ENCODE results near the gene COL24A1.
A peak's percentile ranks its signal among the peaks of the same experiment; 100 is the strongest.
"Not testable (repeated sequence)": the region's sequence is repeated elsewhere in the genome, so short reads cannot be mapped to it uniquely, and the experiment has no call there.

The COL24A1 gene

DNA sequence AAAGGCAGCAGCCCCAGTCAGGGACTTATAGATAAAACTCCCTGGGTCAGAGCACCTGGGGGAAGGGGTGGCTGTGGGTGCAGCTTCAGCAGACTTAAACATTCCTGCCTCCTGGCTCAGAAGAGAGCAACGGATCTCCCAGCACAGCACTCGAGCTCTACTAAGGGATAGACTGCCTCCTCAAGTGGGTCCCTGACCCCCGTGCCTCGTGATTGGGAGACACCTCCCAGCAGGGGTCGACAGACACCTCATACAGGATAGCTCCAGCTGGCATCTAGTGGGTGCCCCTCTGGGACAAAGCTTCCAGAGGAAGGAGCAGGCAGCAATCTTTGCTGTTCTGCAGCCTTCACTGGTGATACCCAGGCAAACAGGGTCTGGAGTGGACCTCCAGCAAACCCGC lies 84.1 kb downstream of the COL24A1 start:
- not testable (repeated sequence) for DNase-seq (ENCODE audit: low spot score)

DNA sequence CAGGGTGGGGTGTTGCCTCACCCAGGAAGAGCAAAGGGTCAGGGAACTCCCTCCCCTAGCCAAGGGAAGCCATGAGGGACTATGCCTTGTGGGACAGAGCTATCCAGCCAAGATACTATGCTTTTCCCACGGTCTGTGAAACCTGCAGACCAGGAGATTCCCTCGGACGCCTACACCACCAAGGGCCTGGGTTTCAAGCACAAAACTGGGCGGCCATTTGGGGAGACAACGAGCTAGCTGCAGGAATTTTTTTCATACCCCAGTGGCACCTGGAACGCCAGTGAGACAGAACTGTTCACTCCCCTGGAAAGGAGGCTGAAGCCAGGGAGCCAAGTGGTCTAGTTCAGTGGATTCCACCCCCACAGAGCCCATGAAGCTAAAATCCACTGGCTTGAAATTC lies 84.7 kb downstream of the COL24A1 start:
- DNase-seq (ENCODE audit: low spot score), result not testable (repeated sequence)

DNA sequence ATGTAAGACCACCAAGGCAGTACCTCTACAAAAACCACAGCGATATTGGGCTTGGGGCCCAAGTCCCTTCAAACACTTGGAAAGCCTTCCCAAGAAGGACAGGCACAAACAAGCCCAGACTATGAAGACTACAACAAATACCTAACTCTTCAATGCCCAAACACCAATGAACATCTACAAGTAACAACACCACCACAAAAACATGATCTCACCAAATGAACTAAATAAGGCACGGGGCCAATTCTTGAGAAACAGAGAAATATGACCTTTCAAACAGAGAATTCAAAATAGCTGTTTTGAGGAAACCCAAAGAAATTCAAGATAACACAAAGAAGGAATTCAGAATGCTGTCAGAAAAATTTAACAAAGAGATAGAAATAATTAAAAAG lies 86.8 kb downstream of the COL24A1 start:
- DNase-seq (ENCODE audit: low spot score), result no peak

DNA sequence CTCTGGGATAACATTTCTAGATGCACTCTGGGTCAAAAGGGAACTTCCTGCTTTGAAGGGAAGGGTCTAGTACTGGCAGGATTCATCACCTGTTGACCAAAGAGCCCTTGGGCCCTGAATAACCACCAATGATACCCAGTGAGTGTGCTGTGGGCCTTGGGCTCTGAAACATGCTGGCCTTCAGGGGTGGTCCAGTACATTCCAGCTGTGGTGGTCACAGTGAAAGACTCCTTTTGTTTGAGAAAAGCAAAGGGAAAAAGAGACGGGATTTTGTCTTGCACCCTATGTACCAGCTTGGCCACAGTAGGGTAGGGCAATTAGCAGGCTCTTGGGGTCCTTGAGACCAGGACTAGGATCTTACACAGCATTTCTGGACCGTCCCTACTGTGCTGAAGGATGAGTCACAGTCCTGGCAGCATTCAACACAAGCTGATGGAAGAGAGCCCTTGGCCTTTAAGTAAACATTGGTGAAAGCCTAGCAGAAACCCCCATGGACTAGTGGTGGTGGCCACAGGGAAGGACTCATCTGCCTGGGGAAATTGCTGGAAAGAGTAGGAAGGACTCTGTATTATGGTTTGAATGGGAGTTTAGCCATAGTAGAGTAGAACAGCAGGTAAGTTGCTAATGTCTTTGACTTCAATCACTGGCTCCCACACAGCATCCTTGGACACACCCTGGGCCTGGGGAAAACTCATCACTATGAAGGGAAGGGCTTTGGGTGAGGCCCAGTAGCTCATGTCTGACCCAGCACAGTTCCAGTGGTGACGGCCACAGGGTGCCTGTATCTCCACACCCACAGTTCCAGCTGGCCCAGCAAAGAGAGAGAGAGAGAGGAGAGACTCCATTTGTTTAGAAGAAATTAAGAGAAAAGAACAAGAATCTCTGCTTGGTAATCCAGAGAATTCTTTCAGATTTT lies 87.5 kb downstream of the COL24A1 start:
- no peak for DNase-seq (ENCODE audit: low spot score)

DNA sequence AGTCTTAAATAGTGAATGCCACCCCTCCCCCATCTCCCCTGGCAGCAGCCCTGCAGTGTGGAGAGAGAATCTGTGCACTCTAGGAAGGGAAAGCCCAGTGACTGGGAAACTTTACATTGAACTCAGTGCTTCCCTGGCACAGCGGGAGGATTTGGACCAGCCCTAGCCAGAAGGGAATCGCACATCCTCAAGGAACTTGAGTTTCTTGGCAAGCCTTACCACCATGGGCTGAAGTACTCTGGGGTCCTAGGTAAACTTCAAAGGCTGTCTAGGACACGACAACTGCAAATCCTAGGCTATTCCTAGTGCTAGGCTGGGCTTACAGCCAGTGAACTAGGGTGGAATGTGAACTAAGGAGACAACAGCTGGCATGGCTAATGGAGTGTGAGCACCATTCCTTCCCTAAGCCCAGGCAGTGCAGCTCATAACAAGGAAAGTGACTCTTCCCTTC lies 88.3 kb downstream of the COL24A1 start:
- DNase-seq (ENCODE audit: low spot score), result no peak

DNA sequence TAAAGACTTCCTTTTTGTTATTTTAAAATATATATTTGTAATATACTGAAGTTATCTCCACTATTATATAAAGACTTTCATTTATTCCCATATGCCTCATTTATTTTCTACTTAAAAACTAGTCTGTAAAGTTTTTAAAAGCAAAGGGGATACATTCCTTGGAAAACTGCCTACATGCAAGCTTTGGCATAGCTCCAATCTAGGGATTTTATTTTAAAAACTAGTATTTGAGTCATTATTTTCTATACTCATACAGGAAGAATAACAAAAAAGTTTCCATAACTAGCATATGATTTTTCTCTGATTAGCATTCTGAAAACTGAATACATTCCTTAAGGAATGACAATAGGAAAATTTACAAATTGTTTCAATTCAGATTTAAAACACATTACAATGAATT lies 88.9 kb downstream of the COL24A1 start:
- DNase-seq (ENCODE audit: low spot score), result no peak

DNA sequence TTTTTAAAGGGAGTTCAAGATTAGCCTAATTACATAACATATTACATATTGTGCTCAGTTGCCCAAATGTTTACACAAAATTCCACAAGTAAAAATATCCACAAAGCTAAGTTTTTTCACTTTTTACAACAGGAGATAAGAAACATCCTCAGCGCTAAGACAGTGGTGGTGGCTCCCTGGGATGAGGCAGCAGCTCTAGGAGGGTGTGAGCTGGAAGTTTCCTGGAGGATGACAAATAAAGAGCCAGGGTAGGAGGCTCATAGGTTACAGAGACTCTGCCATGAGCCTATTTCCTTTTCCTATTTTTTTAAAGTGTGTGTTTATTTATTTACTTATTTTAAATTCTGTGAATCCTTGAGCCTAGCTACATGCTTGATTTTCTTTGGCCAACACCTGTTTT lies 91.7 kb downstream of the COL24A1 start:
- DNase-seq (ENCODE audit: low spot score), result no peak

DNA sequence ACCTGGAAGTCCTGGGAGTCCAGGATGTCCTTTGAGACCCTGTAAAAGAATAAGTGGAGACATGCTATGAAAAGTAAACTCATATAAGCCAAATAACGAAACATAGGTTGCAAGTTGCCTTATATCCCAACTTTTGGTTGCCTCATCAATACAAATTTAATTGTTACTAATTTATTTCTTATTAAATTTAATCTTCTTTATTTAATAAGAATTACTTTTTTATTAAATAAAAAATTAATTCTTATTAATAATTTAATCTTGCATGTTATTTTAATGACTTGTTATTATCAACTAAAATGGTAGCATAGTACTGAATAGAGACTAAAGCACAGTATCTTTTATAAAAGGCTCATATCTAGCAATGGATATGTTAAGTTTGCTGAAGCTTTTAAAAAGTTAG lies 92.9 kb downstream of the COL24A1 start:
- DNase-seq (ENCODE audit: low spot score), result no peak

DNA sequence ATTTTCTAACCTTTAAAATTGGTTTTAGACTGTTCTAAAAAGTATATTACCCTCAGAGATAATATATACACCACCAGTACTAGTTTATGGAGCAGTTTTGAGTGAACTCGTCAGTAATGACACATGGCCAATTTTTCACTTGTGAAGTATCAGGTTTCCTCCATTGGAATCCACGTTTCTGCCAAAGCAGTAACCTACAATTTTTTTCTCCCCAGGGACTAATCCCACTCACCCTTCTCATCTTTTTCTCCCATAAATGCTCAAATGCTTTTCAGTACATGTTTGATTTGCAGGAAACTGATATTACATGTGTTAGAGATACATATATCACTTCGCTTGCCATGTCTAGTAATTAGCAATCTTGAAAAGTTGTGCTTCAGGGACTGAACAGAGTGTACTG lies 94.1 kb downstream of the COL24A1 start:
- DNase-seq (ENCODE audit: low spot score), result no peak

DNA sequence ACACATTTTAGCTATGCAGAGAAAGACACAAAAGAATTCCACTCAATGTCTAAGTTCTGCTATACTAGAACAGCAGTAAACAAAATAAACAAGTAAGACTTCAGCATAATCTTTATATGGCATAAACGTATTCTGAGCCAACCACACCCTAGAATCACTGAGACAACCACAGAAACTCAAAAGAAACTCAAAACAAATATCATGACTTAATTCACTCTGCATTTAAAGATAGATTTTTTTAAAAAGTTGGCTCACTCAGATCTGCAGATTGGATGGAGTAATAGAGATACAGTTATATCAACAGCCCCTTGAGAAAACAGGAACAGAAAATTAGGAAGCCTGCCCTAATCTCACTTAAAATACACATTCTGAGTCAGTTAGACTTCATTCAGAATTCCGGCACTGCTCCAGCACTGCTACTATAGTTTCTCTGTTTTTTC lies 95.0 kb downstream of the COL24A1 start:
- DNase-seq (ENCODE audit: low spot score), result no peak

DNA sequence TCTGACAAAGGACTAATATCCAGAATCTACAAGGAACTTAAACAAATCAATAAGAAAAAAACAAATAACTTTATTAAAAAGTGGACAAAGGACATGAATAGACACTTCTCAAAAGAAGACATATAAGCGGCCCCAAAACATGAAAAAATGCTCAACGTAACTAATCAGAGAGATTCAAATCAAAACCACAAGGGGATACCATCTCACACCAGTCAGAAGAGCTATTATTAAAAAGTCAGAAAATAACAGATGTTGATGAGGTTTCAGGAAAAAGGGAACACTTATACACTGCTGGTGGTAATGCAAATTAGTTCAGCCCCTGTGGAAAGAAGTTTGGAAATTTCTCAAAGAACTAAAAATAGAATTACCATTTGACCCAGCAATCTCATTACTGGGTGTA lies 102.2 kb downstream of the COL24A1 start:
- DNase-seq (ENCODE audit: low spot score), result no peak

DNA sequence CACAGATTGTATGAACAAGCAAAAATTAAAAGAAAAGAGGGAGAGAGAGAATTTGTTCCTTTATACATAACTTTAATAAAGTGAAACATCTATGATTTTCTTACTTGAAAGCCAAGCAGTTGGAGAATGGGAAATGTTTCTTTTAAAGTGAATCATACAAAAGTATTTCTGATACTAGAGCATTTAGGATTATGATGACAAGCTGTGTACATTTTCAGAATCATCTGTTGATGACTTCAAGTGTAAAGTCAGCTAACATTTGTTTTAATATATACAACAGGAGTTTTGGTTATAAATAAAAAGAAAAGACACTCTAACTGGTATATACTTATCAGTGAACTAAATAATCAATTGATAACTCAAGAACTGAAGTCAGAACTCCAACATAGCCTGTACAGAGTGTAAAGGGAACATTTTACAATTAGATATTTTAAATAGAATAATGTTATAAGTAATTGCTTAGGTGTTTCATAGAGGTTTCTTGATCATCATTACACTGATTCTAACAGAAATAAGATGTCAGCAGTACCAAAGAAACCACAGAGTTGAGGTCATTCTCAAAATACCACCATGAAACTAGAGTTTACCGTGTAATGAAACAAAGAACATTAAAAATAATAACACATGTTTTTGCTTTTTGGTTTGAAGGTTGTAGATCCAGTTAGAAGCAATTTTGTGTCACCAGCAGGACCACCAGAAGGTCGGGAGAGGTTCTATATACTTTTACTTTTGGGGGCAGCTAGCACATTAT lies 103.4 kb downstream of the COL24A1 start:
- DNase-seq (ENCODE audit: low spot score), result no peak

DNA sequence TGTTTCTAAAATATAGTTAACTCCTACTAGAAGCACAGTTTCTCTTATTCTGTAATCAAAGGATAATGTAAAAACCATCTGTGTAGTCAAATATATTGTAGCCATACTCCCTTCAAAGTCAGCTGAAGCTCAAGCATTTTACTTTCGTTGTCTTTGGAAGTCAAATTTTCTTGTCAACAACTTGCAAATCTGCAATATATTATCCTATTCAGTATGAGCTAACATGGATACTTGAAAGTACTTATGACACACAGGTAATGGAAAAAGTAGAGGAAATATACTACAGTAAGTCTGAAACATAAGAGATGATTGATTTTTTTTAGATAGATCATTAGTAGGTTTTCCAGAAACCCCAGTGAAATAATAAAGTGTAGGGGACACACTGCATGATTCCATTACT lies 121.5 kb downstream of the COL24A1 start:
- DNase-seq (ENCODE audit: low spot score), result no peak

DNA sequence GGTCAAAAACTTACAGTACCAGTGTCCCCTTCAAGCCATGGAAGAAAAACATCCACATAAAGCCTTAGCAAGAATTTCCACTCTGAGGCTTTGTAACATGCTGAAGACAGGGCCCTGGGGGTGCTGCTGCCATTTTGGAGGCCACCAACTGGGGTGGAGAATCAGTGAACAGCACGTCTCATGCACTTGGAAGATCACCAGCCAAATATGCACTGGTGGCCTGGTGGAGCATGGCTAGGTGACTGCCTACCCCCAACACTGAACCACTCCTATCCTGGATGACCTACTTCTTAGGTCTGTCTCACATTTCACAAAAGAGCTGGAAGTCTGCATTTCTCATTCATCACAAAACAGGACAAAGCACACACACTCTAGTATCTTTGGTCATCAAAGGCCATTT lies 126.4 kb downstream of the COL24A1 start:
- DNase-seq (ENCODE audit: low spot score), result no peak

DNA sequence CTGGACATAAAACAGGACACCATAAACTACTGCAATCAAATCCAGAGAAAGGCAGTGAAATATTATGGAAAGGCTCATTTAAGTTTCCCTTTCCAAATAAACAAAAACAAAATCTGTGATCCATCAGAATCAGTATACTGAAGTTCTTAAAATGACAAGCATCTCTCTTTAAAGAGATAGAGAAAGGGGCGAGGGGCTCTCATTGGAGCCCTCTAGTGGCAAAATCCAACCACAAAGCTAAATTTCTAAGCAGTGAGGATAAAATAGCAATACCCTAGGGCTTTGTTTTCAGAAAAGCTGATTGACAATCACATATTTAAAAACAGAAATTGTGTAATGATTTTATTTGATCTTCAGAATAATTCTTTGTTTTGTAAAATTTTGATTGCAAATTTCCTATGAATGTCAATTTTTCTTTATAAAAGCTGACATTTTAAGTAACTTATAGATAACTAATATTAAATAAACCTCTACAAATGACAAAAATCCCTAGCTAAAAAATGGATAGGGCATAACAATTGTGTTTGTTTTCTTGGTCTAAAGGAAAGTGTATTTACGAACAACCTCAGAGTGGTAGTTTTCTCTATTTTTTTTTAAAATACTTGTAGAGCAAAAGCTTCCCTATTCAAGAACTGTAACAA lies 138.2 kb downstream of the COL24A1 start:
- peak; percentile 8 for DNase-seq (ENCODE audit: low spot score)

DNA sequence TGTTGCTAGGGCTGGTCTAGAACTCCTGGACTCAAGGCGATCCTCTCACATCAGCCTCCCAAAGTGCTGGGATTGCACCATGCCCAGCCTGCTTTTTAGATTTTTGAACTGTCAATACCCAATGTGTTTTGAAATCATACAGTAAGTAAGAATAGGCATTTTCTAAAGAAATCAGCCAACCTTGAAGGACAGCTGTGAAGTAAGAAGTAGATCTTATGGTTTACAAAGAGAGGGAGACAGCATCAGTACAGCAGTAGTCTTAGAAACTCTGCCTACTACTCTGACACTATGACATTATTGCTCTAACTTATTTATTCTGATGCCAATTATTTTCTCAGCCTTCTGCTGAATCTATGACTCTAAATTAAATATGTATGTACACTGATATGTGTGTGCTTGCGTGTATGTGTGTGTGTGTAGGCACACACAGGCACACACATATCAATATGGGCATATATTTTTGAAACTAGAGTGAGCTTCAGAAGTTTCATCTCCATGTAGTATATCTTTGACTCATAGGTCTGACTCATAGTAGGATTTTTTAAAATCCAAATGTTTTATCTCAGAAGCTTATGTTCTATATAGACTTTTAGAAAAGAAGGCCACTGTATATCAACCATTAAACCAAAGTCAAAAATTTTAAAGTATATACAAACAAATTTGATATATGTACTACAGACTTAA lies 140.4 kb downstream of the COL24A1 start:
- DNase-seq (ENCODE audit: low spot score), result no peak

DNA sequence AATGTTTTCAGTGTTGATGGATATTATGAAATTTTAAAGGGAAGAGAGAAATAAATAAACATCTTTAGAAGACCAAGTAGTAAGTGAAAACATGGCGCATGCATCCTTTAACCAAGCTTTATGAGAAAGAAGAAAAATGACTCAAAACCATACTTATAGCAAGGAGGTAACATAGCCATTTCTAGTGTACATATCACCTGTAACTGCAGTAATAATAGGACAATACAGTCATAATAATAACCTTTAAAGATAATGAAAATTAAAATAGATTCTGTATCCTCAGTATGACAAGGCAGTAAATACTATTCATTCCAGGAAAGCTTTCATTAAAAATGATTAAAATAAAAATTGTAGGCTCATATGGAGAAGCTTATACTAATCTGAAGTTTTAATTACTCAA lies 141.2 kb downstream of the COL24A1 start:
- DNase-seq (ENCODE audit: low spot score), result no peak

DNA sequence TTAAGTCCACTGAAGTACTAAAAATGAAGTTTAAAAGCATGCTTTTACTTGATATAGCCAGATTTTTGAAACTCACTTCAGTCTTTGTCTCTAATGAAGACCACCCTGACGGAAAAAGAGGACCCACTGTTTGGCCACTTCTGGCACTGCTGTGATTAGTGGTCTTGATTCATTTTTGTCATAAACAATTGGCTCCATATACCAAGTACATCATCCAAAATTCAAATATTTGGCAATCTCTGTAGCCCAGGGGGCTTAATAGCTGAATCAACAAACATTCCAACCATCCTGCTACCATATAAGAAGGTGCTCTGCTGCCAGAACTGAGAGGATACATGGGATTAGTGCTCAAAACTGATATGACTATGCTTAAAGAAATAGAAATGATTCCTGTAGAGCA lies 156.0 kb downstream of the COL24A1 start:
- DNase-seq (ENCODE audit: low spot score), result no peak

DNA sequence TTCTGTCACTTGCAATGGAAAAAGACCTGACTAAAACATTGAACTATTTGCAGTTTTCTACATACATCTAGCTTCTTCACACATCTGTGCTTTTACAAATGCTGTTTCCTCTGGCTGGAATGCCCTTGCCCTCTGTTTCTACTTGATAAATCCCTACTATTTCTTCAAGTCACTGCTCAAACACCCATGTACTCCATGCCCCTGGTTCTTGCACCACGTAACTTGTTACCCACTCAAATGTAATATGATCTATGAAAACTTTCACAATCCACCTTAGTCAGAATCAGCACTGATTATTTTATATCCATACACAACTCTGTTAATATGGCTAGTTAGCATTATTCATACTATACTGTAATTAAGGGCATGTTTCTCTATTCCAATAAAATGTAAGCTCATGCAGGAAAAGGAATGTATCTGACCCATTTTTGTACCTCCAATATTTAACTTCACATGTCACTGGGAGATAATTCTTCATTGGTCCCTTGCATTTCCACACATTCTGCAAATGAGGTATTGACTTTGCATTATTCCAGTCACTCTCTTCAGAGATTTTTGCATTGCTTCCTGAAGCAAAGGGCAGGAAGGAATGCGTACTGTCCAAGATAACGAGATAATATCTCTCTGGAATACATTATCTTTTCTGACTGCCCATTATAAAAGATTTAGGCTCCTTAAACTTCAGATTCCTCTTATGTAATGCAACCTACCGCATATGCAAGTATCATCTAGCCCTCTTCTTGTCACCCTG lies 158.3 kb downstream of the COL24A1 start:
- DNase-seq (ENCODE audit: low spot score), result no peak

DNA sequence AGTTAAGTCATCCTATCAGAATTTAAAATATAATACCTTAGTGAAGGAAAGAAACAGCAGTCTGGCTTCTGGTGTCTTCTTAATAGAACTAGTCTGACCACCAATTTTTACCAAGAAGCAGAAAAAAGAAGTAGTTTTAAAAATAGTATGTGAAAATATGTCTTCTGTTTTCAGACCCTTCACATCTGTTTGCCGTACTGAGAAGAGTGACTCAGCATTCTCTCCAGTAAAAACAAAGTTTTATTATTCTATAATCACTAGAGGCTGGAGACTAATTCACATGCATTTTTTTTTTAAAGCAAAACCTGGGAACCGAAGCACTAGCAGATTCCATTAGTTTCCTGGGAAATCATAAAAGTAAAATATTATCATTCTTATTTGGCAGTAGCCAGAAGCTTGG lies 163.8 kb downstream of the COL24A1 start:
- no peak for DNase-seq (ENCODE audit: low spot score)

DNA sequence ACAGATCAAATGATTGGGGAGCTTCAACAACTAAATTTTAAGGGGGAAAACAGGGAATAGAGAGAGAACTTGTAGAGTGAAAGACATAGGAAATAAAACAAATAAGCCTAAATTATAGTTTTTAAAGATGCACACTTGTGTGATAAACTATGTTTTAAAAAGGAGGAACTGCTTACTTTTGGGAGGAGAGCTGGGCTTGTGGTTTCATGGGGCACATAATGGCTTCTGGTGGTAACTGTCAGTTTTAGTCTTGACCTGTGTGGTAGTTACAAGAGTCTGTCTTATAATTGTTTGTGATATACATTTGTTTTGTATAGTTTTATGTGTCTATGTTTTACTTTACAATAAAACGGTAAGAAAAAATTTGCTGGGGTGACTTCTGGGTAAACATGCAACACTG lies 165.3 kb downstream of the COL24A1 start:
- DNase-seq (ENCODE audit: low spot score), result no peak
